NCI-H526 (cell line): Measurements from ENCODE around the gene CAPN1.
A peak's percentile ranks its signal among the peaks of the same experiment; 100 is the strongest.
"Not testable (repeated sequence)": the region's sequence is repeated elsewhere in the genome, so short reads cannot be mapped to it uniquely, and the experiment has no call there.

Experiments used
- DNase-seq, 2 experiments: peaks; one replicate each; lab custom pipeline; 2025; lab: John Stamatoyannopoulos, UW

Gene CAPN1

GRCh38 chr11:65217441-65218423, 36.0 kb downstream of the CAPN1 start:
- no peak for DNase-seq

- no peak for DNase-seq
These were observed 36.7 kb downstream of the CAPN1 start for GRCh38 chr11:65218446-65218845.

- DNase-seq = no peak
These were observed 38.1 kb downstream of the CAPN1 start for GRCh38 chr11:65219930-65220213.

- no peak for DNase-seq
These were observed 39.3 kb downstream of the CAPN1 start for GRCh38 chr11:65221026-65221425.

GRCh38 chr11:65223011-65223410, 41.3 kb downstream of the CAPN1 start:
- no peak for DNase-seq

- DNase-seq = no peak
These were observed 43.2 kb downstream of the CAPN1 start for GRCh38 chr11:65224930-65225278.

- DNase-seq = peak in 1 of 2 experiments; percentile 68
These were observed 43.8 kb downstream of the CAPN1 start for GRCh38 chr11:65225279-65226102.

- DNase-seq = no peak
These were observed 44.3 kb downstream of the CAPN1 start for GRCh38 chr11:65226103-65226442.

GRCh38 chr11:65227879-65228278, 46.2 kb downstream of the CAPN1 start:
- no peak for DNase-seq

GRCh38 chr11:65236194-65237059, 54.7 kb downstream of the CAPN1 start:
- no peak for DNase-seq

- not testable (repeated sequence) for DNase-seq
These were observed 56.6 kb downstream of the CAPN1 start for GRCh38 chr11:65238302-65238701.

- no peak for DNase-seq
These were observed 59.4 kb downstream of the CAPN1 start for GRCh38 chr11:65241134-65241533.

- DNase-seq = no peak
These were observed 60.0 kb downstream of the CAPN1 start for GRCh38 chr11:65241692-65242091.

GRCh38 chr11:65242389-65242788, 60.7 kb downstream of the CAPN1 start:
- DNase-seq = no peak

- no peak for DNase-seq
These were observed 62.1 kb downstream of the CAPN1 start for GRCh38 chr11:65243797-65244196.

- not testable (repeated sequence) for DNase-seq
These were observed 63.3 kb downstream of the CAPN1 start for GRCh38 chr11:65245046-65245445.

- no peak for DNase-seq
These were observed 64.8 kb downstream of the CAPN1 start for GRCh38 chr11:65246506-65246905.

GRCh38 chr11:65248184-65248710, 66.5 kb downstream of the CAPN1 start:
- not testable (repeated sequence) for DNase-seq

- DNase-seq = no peak
These were observed 69.7 kb downstream of the CAPN1 start for GRCh38 chr11:65251476-65251875.

GRCh38 chr11:65254724-65255123, 73.0 kb downstream of the CAPN1 start:
- no peak for DNase-seq

- peak in 1 of 2 experiments; percentile 22 for DNase-seq
These were observed 77.3 kb downstream of the CAPN1 start for GRCh38 chr11:65258988-65259387.

- DNase-seq = no peak
These were observed 78.6 kb downstream of the CAPN1 start for GRCh38 chr11:65260302-65260701.
